HG03103 (cell line): ENCODE measurements around the gene CCDC186.
A peak's percentile ranks its signal among the peaks of the same experiment; 100 is the strongest.
"Not testable (repeated sequence)": the region's sequence is repeated elsewhere in the genome, so short reads cannot be mapped to it uniquely, and the experiment has no call there.

Source experiments
- ATAC-seq: cut with Tn5 transposase; IDR thresholded peaks from one replicate; pipeline ENCODE4 v1.9.1; 2021; ENCODE audit warnings: low read depth; ENCODE audit not compliant: unreplicated experiment

The CCDC186 gene

GRCh38 chr10:114175667-114176066 is 1.7 kb upstream of the CCDC186 start:
- no peak for ATAC-seq

GRCh38 chr10:114174695-114175188 is 739 bp upstream of the CCDC186 start:
- peak; percentile 7 for ATAC-seq

GRCh38 chr10:114173603-114173920 is 441 bp downstream of the CCDC186 start:
- no peak for ATAC-seq

- ATAC-seq = no peak
Observed at GRCh38 chr10:114172776-114173602, 1.0 kb downstream of the CCDC186 start.

GRCh38 chr10:114172216-114172615 is 1.8 kb downstream of the CCDC186 start:
- ATAC-seq = no peak

- no peak for ATAC-seq
Observed at GRCh38 chr10:114168450-114169009, 5.5 kb downstream of the CCDC186 start.

- ATAC-seq = no peak
Observed at GRCh38 chr10:114167985-114168384, 6.0 kb downstream of the CCDC186 start.

GRCh38 chr10:114166494-114166893 is 7.5 kb downstream of the CCDC186 start:
- ATAC-seq = no peak

GRCh38 chr10:114166043-114166442 is 8.0 kb downstream of the CCDC186 start:
- no peak for ATAC-seq

GRCh38 chr10:114163062-114163461 is 10.9 kb downstream of the CCDC186 start:
- ATAC-seq = no peak

- no peak for ATAC-seq
Observed at GRCh38 chr10:114157912-114158311, 16.1 kb downstream of the CCDC186 start.

GRCh38 chr10:114151892-114152291 is 22.1 kb downstream of the CCDC186 start:
- no peak for ATAC-seq

- ATAC-seq = no peak
Observed at GRCh38 chr10:114151486-114151885, 22.5 kb downstream of the CCDC186 start.

GRCh38 chr10:114149476-114149875 is 24.5 kb downstream of the CCDC186 start:
- ATAC-seq = not testable (repeated sequence)

GRCh38 chr10:114143160-114143559 is 30.8 kb downstream of the CCDC186 start:
- ATAC-seq = no peak

- no peak for ATAC-seq
Observed at GRCh38 chr10:114142018-114142417, 32.0 kb downstream of the CCDC186 start.

- ATAC-seq = not testable (repeated sequence)
Observed at GRCh38 chr10:114140827-114141226, 33.2 kb downstream of the CCDC186 start.

GRCh38 chr10:114140036-114140435 is 34.0 kb downstream of the CCDC186 start:
- ATAC-seq = no peak

- ATAC-seq = no peak
Observed at GRCh38 chr10:114138581-114138980, 35.4 kb downstream of the CCDC186 start.

GRCh38 chr10:114135476-114135875 is 38.5 kb downstream of the CCDC186 start:
- ATAC-seq = no peak

GRCh38 chr10:114131094-114131493 is 42.9 kb downstream of the CCDC186 start:
- peak; percentile 76 for ATAC-seq

- no peak for ATAC-seq
Observed at GRCh38 chr10:114121031-114121430, 53.0 kb downstream of the CCDC186 start.
